Activated CD4-positive, CD25-positive, alpha-beta regulatory T cell treated with anti-CD3 and anti-CD28 coated beads, Interleukin-2, amount 50 U/mL, for 16 hours (primary cell): ENCODE measurements around the gene RSPH3.
"Not testable (repeated sequence)": the region's sequence is repeated elsewhere in the genome, so short reads cannot be mapped to it uniquely, and the experiment has no call there.

Experiments
- DNase-seq: peaks from one replicate; pipeline ENCODE4 v3.0.0-alpha.2; 2020; ENCODE audit warnings: low read depth, low spot score

Gene RSPH3

DNA sequence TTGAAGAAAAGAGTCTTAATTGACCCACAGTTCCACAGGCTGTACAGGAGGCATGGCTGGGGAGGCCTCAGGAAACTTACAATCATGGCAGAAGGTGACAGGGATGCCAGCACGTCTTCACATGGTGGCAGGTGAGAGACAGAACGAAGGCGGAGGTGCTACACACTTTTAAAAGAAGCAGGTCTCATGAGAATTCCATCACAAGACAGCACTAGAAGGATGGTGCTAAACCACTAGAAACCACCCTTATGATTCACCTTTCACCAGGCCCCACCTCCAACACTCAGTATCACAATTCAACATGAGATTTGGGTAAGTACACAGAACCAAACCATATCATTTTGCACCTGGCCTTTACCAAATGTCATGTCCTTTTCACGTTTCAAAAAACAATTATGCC lies 23.9 kb upstream of the RSPH3 start:
- DNase-seq = no peak

DNA sequence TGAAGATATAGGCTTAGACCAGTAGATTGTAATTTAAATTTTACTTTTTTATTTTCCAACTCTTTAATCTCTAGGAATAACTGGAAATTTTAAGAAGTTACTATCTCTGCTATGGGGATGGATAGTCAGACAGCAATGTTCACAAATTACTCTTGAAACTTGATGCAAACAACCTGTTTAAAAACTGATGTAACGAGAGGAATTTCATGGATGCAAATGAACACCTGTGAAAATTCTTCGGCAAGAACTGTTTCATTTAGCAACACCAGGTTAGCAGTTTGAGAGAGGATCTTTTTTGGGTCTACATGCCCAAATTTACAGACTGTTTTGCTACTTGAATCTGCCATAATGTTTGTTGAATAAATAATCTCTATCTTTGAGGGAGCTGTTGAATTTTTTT lies 20.0 kb upstream of the RSPH3 start:
- no peak for DNase-seq

DNA sequence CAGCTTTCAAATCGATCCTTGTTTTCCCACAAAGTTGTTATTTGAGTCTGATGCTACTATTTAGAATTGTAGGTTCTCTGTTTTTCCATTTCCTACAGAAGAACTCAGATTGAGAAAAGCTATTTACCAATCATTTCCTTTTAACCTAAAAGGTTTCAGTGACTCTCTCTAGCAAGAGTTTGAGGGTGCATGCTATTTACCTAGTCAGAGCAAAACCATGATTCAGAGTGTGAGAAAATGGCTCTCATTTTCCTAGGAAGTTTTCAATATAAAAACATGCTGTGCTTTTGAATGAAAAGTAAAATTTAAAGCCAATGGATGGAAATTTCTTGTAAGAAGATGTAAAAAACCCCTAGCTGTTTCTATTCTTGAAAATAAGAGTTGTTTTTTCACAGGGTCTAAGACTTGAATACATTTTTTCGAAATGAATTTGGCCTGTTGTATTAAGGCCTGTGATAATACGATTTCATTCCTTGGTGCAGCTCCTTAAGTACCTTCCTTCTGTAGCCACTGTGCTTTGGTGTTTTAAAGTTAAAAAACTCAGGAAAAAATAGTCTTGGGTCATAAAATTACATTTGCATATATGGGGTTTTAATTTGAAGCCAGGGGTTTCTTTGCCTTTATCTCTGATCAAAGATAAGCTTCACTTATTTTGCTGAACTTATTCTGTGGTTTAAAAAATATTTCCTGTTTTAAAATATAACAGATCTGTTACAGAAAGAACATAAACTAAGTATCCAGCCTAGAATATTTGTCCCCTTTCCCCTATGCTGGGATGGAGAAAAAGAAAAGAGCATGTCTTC lies 18.0 kb upstream of the RSPH3 start:
- no peak for DNase-seq

DNA sequence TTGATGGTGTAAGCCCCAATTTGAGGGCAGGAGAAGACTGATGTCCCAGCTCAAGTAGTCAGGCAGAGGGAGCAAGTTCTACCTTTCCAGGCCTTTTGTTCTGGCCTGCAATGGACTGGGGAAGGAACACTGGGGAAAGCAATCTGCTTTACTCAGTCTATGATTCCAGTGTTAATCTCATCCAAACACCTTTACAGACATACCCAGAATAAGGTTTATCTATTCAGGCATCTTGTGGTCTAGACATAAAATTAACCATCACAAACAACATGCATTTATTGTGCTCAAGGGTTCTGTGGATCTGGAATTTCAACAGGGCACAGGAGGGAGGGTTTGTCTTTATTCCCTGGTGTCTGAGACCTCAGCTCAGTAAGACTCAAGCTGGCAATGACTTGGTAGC lies 14.4 kb upstream of the RSPH3 start:
- no peak for DNase-seq

DNA sequence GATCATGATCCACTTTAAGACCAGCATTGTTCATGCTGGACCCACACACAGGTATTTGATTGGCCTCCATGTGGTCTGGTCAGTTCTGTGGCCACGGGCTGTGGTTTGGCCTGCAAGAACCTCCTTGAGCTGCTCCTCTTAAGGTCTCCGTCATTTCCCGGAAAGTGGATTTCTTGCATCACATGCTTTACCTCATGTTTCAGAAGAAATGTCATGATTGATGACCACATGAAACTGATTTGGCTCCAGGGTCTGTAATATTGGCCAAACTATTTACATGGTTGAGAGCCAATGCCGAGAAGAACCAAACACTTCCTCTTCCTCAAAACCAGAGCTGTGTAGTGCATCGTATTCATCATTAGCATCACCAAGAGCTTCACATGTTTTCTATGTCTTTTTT lies 13.2 kb upstream of the RSPH3 start:
- no peak for DNase-seq

DNA sequence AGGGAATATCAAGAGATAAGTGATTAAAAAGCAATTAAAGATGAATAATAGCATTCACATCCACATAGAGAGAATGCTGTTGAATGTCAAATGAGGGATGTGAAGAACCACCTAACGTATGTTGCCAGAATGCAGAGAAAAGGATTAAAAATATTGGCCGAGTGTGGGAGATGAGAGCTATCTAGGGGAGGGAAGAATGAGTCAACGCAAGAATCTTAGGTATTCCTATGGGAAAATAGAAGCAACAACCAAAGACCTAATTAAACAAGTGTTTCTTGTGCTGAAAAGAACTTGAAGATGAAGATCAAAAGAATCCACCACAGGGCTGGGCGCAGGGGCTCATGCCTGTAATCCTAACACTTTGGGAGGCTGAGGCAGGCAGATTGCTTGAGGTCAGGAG lies 12.2 kb upstream of the RSPH3 start:
- DNase-seq = no peak

DNA sequence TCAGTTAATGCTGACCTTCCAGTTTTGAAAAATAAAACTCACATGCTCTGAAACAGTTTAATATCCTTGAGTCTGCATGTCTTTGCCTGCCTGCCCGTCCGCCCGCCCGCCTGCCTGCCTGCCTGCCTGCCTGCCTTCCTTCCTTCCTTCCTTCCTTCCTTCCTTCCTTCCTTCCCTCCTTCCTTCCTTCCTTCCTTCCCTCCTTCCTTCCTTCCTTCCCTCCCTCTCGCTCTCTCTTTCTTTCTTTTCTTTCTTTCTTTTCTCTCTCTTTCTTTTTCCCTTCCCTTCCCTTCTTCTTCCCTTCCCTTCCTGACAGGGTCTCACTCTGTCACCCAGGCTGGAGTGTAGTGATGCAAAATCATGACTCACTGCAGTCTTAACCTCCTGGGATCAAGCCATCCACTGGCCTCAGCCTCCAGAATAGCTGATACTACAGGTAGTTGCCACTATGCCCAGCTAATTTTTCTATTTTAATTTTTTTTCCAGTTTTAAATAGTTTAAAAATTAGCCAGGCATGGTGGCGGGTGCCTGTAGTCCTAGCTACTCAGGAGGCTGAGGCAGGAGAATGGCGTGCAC lies 10.1 kb upstream of the RSPH3 start:
- not testable (repeated sequence) for DNase-seq

DNA sequence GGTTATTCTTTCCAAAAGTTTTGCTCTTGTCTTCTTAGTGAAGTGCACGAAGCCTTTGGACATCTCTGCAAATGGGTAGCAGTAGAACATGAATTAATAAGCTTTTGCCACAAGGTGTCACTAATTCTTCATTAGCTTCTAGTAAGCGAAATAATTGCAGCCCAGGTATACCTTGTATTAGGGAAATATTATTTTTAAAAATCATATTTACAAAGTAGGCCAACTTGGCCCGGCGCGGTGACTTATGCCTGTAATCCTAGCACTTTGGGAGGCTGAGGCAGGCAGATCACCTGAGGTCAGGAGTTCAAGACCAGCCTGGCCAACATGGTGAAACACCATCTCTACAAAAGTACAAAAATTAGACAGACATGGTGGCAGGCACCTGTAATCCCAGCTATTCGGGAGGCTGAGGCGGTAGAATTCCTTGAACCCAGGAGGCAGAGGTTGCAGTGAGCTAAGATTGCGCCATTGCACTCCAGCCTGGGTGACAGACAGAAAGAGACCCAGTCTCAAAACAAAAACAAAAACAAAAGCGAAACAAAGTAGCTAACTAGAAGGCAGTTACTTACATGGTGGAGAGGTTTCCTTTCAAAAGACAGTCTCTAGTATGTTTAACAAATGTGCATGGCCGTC lies 8.8 kb upstream of the RSPH3 start:
- no peak for DNase-seq

DNA sequence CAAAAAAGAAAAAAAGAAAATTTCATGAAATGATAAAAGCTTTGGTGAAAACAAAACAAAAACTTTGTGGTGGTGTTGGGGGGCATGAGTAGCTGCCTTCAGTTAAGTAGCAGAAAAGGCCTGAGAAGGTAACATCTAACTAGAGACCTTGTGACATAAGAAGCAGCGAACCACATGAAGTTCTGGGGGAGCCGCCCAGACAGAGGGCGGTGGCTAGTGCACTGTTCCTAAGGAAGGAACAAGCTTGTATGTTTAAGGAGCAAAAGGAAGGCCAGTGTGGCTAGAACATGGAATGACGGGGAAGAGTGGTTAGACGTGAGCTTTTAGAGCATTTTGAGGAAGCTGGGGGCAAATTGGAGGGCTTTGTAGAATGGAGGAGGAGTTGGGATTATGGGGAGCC lies 7.5 kb upstream of the RSPH3 start:
- no peak for DNase-seq

DNA sequence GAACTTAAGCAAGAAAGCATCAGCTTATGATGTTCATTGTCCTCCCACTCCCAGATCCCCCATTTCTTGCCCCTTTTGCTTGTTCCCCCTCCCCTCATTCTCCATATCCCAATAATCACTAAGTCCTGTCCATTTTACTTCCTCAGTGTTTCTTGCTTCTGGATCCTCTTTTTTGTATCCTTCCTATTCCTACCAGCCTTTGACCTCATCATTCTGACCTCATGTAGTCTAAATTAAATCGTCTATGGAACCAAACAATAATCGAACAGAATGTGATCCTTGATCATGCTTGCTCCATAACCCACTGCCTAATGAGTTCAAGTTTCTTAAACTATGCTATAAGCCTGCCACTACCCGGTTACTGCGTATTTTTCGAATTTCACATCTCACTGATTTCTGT lies 5.4 kb upstream of the RSPH3 start:
- DNase-seq = no peak

DNA sequence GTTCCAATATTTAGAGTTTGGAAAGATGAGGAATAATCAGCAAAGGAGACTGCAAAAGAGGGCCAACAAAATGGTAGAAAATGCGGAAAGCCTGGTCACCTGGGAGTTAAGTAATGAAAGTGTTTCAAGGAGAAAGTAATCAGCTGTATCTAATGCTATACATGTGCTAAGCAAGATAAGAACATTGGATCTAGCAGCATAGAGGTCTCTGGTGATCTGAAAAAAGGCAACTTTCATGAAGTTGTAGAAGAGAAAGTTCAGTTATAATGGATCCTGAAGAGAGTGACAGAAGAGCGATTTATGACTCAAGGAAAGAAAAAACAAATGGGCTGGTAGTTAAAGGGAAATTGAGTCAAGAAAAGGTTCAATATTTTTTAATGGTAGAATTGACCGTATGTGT lies 4.6 kb upstream of the RSPH3 start:
- no peak for DNase-seq

DNA sequence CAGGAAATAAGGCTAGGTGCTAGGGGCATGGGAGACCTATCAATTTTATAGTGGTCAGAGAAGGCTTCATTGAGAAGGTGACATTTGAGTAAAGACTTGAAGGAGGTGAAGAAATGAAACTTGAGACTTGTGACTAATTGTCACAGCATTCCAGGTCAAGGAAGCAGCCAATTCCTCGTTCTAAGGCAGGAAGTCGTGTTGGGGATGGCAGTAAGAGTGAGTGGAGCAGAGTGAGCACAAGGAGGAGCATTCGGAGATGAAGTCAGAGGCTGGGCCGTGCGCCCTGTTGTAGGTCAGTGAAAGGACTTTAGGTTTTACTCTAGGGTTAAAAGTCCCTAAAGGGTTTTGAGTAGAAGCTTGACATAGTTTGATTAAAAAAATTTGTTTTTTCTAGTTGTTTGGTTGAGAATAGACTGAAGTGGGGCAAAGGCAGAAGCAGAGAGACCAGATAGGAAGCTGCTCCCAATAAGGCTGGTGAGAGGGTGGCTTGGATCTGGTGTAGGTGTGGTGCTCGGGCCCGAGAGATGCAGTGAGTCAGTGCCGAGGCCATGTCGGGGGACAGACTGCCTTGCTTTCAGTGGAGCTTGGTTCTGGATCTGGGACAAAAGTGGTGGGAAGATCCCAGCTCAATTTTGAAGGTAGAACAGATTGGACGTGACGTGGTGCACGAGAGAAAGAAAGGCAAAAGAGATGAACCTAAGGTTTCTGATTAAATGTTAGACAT lies 2.6 kb upstream of the RSPH3 start:
- DNase-seq = no peak

DNA sequence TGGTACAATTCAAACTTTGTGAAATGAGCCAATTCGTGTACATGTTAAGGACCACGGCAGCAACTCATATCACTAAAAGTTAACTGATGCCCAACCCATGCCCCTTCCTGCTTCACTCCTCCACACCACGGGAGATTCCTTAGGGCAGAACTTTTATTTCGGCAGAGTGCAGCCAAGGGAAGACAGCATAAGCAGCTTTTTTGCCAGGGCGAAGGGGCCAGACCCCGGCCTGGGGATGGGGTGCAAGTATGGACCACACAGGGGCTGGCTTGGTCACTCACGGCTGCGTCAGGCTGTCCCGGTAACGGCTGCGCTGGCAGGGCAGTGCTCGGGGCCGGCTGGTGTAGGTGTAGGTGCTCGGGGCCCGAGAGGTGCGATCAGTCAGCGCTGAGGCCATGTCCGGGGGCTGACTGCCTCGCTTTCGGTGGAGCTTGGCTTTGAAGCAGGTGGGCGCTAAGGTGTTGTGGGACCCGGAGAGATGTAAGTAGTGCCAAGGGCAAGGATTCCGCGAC lies 792 bp downstream of the RSPH3 start:
- no peak for DNase-seq

DNA sequence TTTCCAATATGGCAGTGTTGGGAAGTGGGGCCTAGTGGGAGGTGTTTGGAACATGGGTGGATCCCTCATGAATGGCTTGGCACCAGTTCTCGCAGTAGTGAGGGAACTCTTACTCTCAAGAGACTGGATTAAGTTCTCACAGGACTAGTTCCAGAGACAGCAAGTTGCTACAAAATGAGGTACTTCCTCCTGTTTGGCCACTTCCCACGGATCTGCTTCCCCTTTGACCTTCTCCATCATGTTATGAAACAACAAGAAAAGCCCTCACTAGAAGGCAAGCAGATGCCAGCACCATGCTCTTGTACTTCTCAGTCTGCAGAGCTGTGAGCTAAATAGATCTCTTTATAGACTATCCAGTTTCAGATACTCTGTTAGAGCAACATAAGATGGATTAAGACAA lies 3.1 kb downstream of the RSPH3 start:
- DNase-seq = no peak

DNA sequence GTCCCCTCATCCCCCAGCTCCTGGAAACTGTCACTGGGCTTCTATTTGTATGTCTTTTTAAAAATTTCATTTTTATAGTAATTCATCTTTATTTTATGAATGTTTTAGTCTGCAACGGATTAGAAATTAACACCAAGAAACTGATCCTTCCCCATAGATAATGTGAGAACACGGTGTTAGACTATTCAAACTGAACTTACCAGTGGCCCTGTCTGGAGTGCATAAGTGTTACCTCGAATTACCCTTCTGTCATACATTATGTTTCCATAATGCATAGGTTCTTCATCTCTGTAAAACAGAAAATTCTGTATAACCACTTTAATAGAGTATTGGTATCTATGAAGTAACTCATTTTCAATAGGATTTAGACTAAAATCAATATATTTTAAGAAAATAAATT lies 6.4 kb downstream of the RSPH3 start:
- no peak for DNase-seq

DNA sequence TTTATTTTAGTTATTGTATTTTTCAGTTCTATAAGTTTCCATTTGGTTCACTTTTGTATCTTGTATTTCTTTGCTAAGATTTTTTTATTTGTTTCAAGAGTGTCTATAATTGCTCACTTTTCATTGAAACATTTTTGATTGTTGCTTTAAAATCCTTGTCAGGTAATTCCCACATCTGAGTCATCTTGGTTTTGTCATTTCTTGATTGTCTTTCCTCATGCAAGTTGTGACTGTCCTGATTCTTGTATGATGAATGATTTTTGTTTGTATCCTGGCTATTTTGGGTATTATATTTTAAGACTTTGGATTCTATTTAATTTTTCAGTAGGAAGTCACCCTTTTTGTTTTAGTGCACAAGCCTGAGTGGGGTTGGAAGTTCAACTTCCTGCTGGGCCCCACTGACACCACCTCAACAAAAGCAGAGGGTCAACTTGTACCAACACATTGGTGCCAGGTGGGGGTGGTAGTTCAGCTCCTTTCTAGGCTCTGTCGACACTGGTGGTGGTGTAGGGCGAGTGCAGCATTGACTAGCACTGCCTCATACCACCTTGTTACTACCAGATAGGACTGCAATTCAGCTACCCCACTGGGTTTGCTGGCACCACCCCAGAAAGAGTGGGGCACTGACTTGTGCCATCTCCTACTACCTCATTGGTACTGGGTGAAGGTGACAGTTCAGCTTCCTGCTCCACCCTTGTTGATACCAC lies 8.8 kb downstream of the RSPH3 start:
- DNase-seq = no peak

DNA sequence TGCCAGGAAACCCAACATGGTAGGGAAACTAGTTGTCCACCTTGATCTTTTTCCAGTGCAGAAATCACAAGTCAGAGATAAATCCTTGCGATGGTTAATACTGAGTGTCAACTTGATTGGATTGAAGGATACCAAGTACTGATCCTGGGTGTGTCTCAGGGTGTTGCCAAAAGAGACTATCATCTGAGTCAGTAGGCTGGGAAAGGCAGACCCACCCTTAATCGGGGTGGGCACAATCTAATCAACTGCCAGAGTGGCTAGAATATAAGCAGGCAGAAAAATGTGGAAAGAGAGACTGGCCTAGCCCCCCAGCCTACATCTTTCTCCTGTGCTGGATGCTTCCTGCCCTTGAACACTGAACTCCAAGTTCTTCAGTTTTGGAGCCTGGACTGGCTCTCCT lies 10.3 kb downstream of the RSPH3 start:
- DNase-seq = not testable (repeated sequence)

DNA sequence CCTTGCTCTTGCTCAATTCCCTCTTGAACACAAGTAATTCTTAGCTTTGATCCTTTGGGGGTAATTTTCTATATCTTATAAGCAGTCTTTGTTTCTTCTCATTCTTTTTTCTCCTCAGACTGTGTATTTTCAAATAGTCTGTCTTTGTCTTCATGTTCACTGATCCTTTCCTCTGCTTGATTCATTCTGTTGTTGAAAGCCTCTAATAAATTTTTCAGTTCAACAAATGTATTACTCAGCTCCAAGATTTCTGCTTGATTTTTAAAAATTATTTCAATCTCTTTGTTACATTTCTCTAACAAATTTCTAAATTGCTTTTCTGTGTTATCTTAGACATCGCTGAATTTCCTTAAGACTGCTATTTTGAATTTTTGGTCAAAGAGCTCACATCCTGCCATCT lies 11.5 kb downstream of the RSPH3 start:
- DNase-seq = no peak

DNA sequence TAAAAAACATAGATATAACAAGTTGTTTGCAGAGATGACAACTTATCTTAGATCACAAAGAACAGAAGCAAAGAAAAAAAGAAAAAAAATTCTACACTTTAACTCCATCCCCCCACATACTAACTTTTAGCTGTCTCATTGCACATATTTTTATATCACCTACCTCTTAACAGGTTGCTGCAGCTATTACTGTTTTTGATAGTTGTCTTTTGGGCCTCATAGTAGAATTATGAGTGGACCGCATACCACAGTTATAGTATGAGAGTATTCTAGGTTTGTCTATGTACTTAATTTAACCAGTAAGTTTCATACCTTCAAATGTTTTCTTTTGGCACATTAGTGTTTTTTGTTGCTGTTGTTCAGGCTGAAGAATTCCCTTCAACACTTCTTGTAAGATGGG lies 12.3 kb downstream of the RSPH3 start:
- no peak for DNase-seq

DNA sequence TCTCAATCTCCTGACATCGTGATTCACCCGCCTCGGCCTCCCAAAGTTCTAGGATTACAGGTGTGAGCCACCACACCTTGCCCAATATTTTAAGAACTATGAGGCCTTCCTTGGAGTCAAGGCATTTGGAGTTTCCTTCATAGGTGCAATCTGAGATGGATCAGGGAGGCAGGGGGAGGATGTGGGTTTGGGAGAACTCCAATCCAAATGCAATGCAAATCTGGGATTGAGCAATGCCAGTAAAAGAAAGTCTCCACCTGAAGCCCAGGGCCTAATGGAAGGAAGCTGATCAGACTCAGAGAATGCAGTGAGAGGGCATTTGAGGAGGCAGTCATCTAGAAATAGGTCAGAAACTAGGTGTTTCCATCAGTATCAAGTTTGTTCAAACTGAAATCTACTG lies 21.2 kb downstream of the RSPH3 start:
- DNase-seq = no peak

DNA sequence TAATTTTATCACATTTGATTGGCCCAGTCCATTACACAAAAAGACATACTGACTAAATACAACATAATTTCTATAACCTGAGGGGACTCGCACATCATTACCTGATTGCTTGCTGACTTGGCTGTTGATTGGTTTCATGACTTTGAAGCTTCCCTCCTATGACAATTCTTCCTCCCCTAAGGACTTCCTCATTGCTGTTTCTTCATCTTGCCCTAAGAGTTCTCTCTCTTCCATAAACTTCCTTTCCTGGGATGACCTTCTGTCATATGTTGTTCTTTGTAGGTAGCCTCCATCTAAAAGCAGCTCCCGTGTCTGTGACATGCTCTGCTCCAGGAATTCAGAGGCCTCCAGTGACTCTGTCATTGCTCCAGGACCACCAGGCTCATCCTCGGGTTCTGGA lies 22.6 kb downstream of the RSPH3 start:
- no peak for DNase-seq
